HCT116 (cell line): Measurements from ENCODE around the gene FMN2. TPM values are rescaled to one million over a fixed set of nuclear protein-coding genes. Genes with fewer than 3 reads are reported as not detected.

Experiments
- ATAC-seq: fragments of 200-7000 bp; cut with Tn5 transposase; 2 replicates; pipeline ENCODE4 v1.9.1; 2020; ENCODE audit warnings: mild to moderate bottlenecking, moderate library complexity
- BruUV-seq: library from RNA; stranded (reverse); fragments of 400-500 nt; replicated peaks from 2 replicates; lab custom pipeline; 2021; lab: Mats Ljungman, UMichigan
- CTCF ChIA-PET: fragments of 300-600 bp; sonication (Branson Sonifier 250); formaldehyde crosslinking; loops from one replicate; lab custom pipeline; 2021; ENCODE audit warnings: antibody characterized with exemption; lab: Charles Lee
- POLR2A ChIA-PET: fragments of 300-600, 350-600 bp; sonication (Branson Sonifier 250); formaldehyde crosslinking; loops from one replicate; lab custom pipeline; 2021; ENCODE audit warnings: antibody characterized with exemption; lab: Charles Lee
- RAD21 ChIA-PET, 2 experiments: fragments of 300-600 bp; sonication (Branson Sonifier 250); formaldehyde crosslinking; loops; one replicate each; lab custom pipeline; 2023; ENCODE audit warnings: low total read pairs in 2 of 2; ENCODE audit not compliant: uncharacterized antibody in 2 of 2, unreplicated experiment in 2 of 2, low non-redundant PET in 1 of 2; lab: Charles Lee
- DNase-seq: peaks from one replicate; pipeline ENCODE4 v3.0.0-alpha.2; 2010; ENCODE audit warnings: low read depth, low spot score
- H2AFZ ChIP-seq: fragments of 200-600 bp; shearing (Covaris generic), sonication (generic); 2 replicates; pipeline ENCODE4 v1.6.1; 2017; ENCODE audit warnings: low read depth, mixed run types, mixed read lengths, antibody characterized with exemption, low read length; ENCODE audit not compliant: poor library complexity, severe bottlenecking
- H3K27ac ChIP-seq: 2 replicates; pipeline ENCODE4 v1.5.1; 2012; ENCODE audit warnings: low read depth, low read length
- H3K27me3 ChIP-seq: fragments of 200-600 bp; sonication (generic); 2 replicates; pipeline ENCODE4 v1.6.1; 2016; ENCODE audit warnings: mixed run types, low read length, mixed read lengths; ENCODE audit not compliant: insufficient read depth
- H3K36me3 ChIP-seq, 2 experiments: fragments of 200-500 bp in 1 of 2; fragments of 200-600 bp in 1 of 2; sonication (Bioruptor generic) in 1 of 2; sonication (generic) in 1 of 2; 2 replicates each; pipeline versions ENCODE4 v1.5.1 to v1.6.1; 2014 to 2016; ENCODE audit warnings: low read length in 2 of 2, inconsistent platforms in 1 of 2, mixed read lengths in 1 of 2, mixed run types in 1 of 2; ENCODE audit not compliant: insufficient read depth in 2 of 2, control insufficient read depth in 1 of 2
- H3K4me1 ChIP-seq, 2 experiments: fragments of 200-600 bp in 1 of 2; sonication (generic) in 1 of 2; 2 replicates each; pipeline versions ENCODE4 v1.5.1 to v1.6.1; 2012 to 2017; ENCODE audit warnings: low read length in 2 of 2, inconsistent platforms in 1 of 2, mild to moderate bottlenecking in 1 of 2, mixed read lengths in 1 of 2, mixed run types in 1 of 2, moderate library complexity in 1 of 2; ENCODE audit not compliant: insufficient read depth in 2 of 2, control insufficient read depth in 1 of 2
- H3K4me2 ChIP-seq: fragments of 200-600 bp; sonication (generic); 2 replicates; pipeline ENCODE4 v1.6.1; 2017; ENCODE audit warnings: mixed run types, low read length, mixed read lengths
- H3K4me3 ChIP-seq, 2 experiments: fragments of 200-600 bp in 1 of 2; sonication (generic) in 1 of 2; replicated peaks in 1 of 2; 2 replicates each; pipeline ENCODE4 v1.5.1; 2011 to 2016; ENCODE audit warnings: low read length in 2 of 2, control low read depth in 1 of 2, low read depth in 1 of 2, mild to moderate bottlenecking in 1 of 2, mixed read lengths in 1 of 2, mixed run types in 1 of 2
- H3K79me2 ChIP-seq: fragments of 200-600 bp; sonication (generic); 2 replicates; pipeline ENCODE4 v1.6.1; 2017; ENCODE audit warnings: mild to moderate bottlenecking, mixed run types, low read length, moderate library complexity, mixed read lengths; ENCODE audit not compliant: insufficient read depth
- H3K9ac ChIP-seq: fragments of 200-600 bp; sonication (generic); 2 replicates; pipeline ENCODE4 v1.6.1; 2016; ENCODE audit warnings: low read length, mixed read lengths
- H3K9me2 ChIP-seq: fragments of 200-600 bp; sonication (generic), shearing (Covaris generic); 2 replicates; pipeline ENCODE4 v1.6.1; 2017; ENCODE audit warnings: mixed run types, mild to moderate bottlenecking, moderate library complexity; ENCODE audit not compliant: insufficient read depth
- H3K9me3 ChIP-seq, 2 experiments: fragments of 200-500 bp in 1 of 2; fragments of 200-600 bp in 1 of 2; sonication (Bioruptor generic) in 1 of 2; sonication (generic) in 1 of 2; 2 replicates each; pipeline ENCODE4 v1.6.1; 2014 to 2017; ENCODE audit warnings: low read length in 2 of 2, mixed read lengths in 2 of 2, inconsistent platforms in 1 of 2, low read depth in 1 of 2, mild to moderate bottlenecking in 1 of 2, mixed run types in 1 of 2, moderate library complexity in 1 of 2; ENCODE audit not compliant: control insufficient read depth in 1 of 2, insufficient read depth in 1 of 2
- H4K20me1 ChIP-seq: fragments of 200-600 bp; sonication (generic), shearing (Covaris generic); 2 replicates; pipeline ENCODE4 v1.6.1; 2017; ENCODE audit warnings: mixed run types, mild to moderate bottlenecking, moderate library complexity; ENCODE audit not compliant: insufficient read depth
- ATF3 ChIP-seq: IDR thresholded peaks from 2 replicates; pipeline ENCODE4 v1.6.1; 2012
- CBX3 ChIP-seq: IDR thresholded peaks from 2 replicates; pipeline ENCODE4 v1.6.1; 2012; ENCODE audit warnings: low read depth
- EGR1 ChIP-seq: IDR thresholded peaks from 2 replicates; pipeline ENCODE4 v1.6.1; 2012; ENCODE audit warnings: low read depth
- JUND ChIP-seq: IDR thresholded peaks from 2 replicates; pipeline ENCODE4 v1.6.1; 2012
- POLR2AphosphoS5 ChIP-seq: IDR thresholded peaks from 2 replicates; pipeline ENCODE4 v1.6.1; 2011; ENCODE audit warnings: mild to moderate bottlenecking, low read depth, low read length, moderate library complexity
- REST ChIP-seq: IDR thresholded peaks from 2 replicates; pipeline ENCODE4 v1.6.1; 2012; ENCODE audit warnings: low read depth
- SIN3A ChIP-seq: IDR thresholded peaks from 2 replicates; pipeline ENCODE4 v1.6.1; 2012; ENCODE audit warnings: low read depth
- SRF ChIP-seq: IDR thresholded peaks from 2 replicates; pipeline ENCODE4 v1.6.1; 2012; ENCODE audit warnings: low read depth
- YY1 ChIP-seq: IDR thresholded peaks from 2 replicates; pipeline ENCODE4 v1.6.1; 2011; ENCODE audit warnings: low read length, low read depth, moderate library complexity, mild to moderate bottlenecking; ENCODE audit not compliant: insufficient replicate concordance; ENCODE audit errors: extremely low read depth
- intact Hi-C: fragments of 100-400 bp; cut with micrococcal nuclease; formaldehyde crosslinking; loops from 2 replicates; pipeline ENCODE4 v1.10.0; 2022
- total RNA-seq: library from RNA; stranded (reverse); gene quantifications from one replicate; pipeline ENCODE4 v1.2.1, GENCODE V29; 2021; ENCODE audit not compliant: unreplicated experiment
- TF ChIP-seq, protein P1 (sequence below), 3 experiments: fragments of 200-600 bp in 1 of 3; sonication (generic) in 1 of 3; IDR thresholded peaks in 2 of 3; conservative IDR thresholded peaks in 1 of 3; 2 replicates each; pipeline ENCODE4 v1.5.1; 2012 to 2017; ENCODE audit warnings: low read depth in 2 of 3, low read length in 2 of 3, antibody characterized with exemption in 1 of 3, borderline replicate concordance in 1 of 3, control low read depth in 1 of 3, mild to moderate bottlenecking in 1 of 3, mixed read lengths in 1 of 3, mixed run types in 1 of 3, moderate library complexity in 1 of 3; ENCODE audit not compliant: insufficient read depth in 1 of 3
- TF ChIP-seq, protein P2 (sequence below): IDR thresholded peaks from 2 replicates; pipeline ENCODE4 v1.6.1; 2012
- TF ChIP-seq, protein P3 (sequence below): IDR thresholded peaks from 2 replicates; pipeline ENCODE4 v1.6.1; 2011; ENCODE audit warnings: mild to moderate bottlenecking, low read length, moderate library complexity; ENCODE audit not compliant: insufficient replicate concordance; ENCODE audit errors: extremely low read depth

FMN2 gene
- total RNA-seq, 1 experiment from 2014 or later = not detected

GRCh38 chr1:240391660-240392260 lies 300.1 kb downstream of the FMN2 start:
- Histone ChIP-seq H3K79me2 (no peaks in the 10 kb centered on the region), H3K27ac (no peak overlapping the region), H3K9me2 (no peaks in the 10 kb centered on the region), H3K4me3 (no peak overlapping the region), H3K36me3 (no peaks in the 10 kb centered on the region), H2AFZ (no peak overlapping the region), H4K20me1 (no peaks in the 10 kb centered on the region), H3K4me2 (no peak overlapping the region), H3K27me3 (no peaks in the 10 kb centered on the region), H3K9ac (no peak overlapping the region), H3K4me1 (no peaks in the 10 kb centered on the region), H3K9me3 (peaks cover 0 to 6% of the 10 kb centered on the region in 2 experiments; a peak in 2 of 4 replicates)
- ATAC-seq (no peak), DNase-seq (no peak)
- intact Hi-C loops = no loop called here
- BruUV-seq = no TSS peak
- RAD21 ChIA-PET = no interaction called here
- TF ChIP-seq, protein P1, sequence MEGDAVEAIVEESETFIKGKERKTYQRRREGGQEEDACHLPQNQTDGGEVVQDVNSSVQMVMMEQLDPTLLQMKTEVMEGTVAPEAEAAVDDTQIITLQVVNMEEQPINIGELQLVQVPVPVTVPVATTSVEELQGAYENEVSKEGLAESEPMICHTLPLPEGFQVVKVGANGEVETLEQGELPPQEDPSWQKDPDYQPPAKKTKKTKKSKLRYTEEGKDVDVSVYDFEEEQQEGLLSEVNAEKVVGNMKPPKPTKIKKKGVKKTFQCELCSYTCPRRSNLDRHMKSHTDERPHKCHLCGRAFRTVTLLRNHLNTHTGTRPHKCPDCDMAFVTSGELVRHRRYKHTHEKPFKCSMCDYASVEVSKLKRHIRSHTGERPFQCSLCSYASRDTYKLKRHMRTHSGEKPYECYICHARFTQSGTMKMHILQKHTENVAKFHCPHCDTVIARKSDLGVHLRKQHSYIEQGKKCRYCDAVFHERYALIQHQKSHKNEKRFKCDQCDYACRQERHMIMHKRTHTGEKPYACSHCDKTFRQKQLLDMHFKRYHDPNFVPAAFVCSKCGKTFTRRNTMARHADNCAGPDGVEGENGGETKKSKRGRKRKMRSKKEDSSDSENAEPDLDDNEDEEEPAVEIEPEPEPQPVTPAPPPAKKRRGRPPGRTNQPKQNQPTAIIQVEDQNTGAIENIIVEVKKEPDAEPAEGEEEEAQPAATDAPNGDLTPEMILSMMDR (IDR thresholded peaks at IDR 0.05 in 2 of 3, conservative IDR thresholded peaks at IDR 0.05 in 1 of 3; ENCODE audit: borderline replicate concordance in 1 of 3, insufficient read depth in 1 of 3, low read depth in 2 of 3, low read length in 2 of 3) = no peak
- TF ChIP-seq, protein P2, sequence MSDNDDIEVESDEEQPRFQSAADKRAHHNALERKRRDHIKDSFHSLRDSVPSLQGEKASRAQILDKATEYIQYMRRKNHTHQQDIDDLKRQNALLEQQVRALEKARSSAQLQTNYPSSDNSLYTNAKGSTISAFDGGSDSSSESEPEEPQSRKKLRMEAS = no peak
- no peak for TF ChIP-seq SRF
- POLR2A ChIA-PET = no interaction called here
- CTCF ChIA-PET = no interaction called here

DNA sequence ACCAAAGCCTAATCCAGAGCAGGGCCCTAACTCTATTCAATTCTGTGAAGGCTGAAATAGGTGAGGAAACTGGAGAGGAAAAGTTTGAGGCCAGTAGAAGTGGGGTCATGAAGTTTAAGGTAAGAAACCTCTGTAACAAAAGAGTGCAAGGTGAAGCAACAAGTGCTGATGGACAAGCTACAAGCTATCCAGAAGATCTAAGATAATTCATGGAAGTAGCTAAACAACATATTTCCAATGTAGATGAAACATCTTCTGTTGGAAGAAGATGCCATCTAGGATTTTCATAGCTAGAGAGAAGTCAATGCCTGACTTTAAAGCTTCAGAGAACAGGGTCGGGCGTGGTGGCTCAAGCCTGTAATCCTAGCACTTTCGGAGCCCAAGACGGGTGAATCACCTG lies 302.7 kb downstream of the FMN2 start:
- BruUV-seq = no TSS peak
- Histone ChIP-seq H3K4me1 (no peaks in the 10 kb centered on the region), H2AFZ (no peak overlapping the region), H3K4me2 (no peak overlapping the region), H3K9me3 (peaks cover 0 to 16% of the 10 kb centered on the region in 2 experiments; a peak in 2 of 4 replicates), H3K4me3 (no peak overlapping the region), H3K27ac (no peak overlapping the region), H3K27me3 (no peaks in the 10 kb centered on the region), H3K36me3 (no peaks in the 10 kb centered on the region), H3K9ac (no peak overlapping the region), H3K79me2 (no peaks in the 10 kb centered on the region), H3K9me2 (no peaks in the 10 kb centered on the region), H4K20me1 (no peaks in the 10 kb centered on the region)
- ChIA-PET CTCF (no interaction called here), RAD21 (no interaction called here), POLR2A (no interaction called here)
- intact Hi-C loops = no loop called here
- no peak for DNase-seq
- no peak for ATAC-seq
- TF ChIP-seq, protein P3, sequence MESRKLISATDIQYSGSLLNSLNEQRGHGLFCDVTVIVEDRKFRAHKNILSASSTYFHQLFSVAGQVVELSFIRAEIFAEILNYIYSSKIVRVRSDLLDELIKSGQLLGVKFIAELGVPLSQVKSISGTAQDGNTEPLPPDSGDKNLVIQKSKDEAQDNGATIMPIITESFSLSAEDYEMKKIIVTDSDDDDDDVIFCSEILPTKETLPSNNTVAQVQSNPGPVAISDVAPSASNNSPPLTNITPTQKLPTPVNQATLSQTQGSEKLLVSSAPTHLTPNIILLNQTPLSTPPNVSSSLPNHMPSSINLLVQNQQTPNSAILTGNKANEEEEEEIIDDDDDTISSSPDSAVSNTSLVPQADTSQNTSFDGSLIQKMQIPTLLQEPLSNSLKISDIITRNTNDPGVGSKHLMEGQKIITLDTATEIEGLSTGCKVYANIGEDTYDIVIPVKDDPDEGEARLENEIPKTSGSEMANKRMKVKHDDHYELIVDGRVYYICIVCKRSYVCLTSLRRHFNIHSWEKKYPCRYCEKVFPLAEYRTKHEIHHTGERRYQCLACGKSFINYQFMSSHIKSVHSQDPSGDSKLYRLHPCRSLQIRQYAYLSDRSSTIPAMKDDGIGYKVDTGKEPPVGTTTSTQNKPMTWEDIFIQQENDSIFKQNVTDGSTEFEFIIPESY = no peak
- no peak for TF ChIP-seq JUND
- no peak for TF ChIP-seq YY1
- TF ChIP-seq SIN3A = no peak
- no peak for TF ChIP-seq CBX3
- TF ChIP-seq REST = no peak
- no peak for TF ChIP-seq EGR1
- no peak for TF ChIP-seq POLR2AphosphoS5
- no peak for TF ChIP-seq ATF3
